GM12891 (cell line): ENCODE measurements around the gene EEF1AKMT2.

ENCODE experiments used
- POLR2A ChIP-seq: IDR thresholded peaks from 2 replicates; pipeline ENCODE4 v1.6.1; 2011; ENCODE audit warnings: low read depth, low read length, control low read depth
- POU2F2 ChIP-seq: IDR thresholded peaks from 2 replicates; pipeline ENCODE4 v1.6.1; 2011; ENCODE audit warnings: low read depth, mild to moderate bottlenecking, control low read depth, low read length, moderate library complexity
- TAF1 ChIP-seq: IDR thresholded peaks from 2 replicates; pipeline ENCODE4 v1.6.1; 2011; ENCODE audit warnings: low read depth, low read length, control low read depth

- TF ChIP-seq POLR2A (no peak), TAF1 (no peak), POU2F2 (no peak)
Measured at GRCh38 chr10:124712704-124713407, 78.8 kb downstream of the EEF1AKMT2 start.
